Effector memory CD8-positive, alpha-beta T cell (primary cell): ENCODE results near the gene TNNT2.

ENCODE experiments used
- ATAC-seq: fragments of 150-1000 bp; cut with Tn5 transposase; replicated peaks from 2 replicates; pipeline ENCODE4 v1.10.0; 2021; ENCODE audit warnings: mild to moderate bottlenecking, moderate library complexity
- DNase-seq, 3 experiments: peaks; one replicate each; pipeline ENCODE4 v3.0.0; 2021
- H3K27ac Mint-ChIP-seq, 2 donors: one replicate each; pipeline ENCODE4 v1.8.0; 2022; ENCODE audit warnings: mild to moderate bottlenecking in 2 of 2, mixed read lengths in 2 of 2, moderate library complexity in 2 of 2
- H3K27me3 Mint-ChIP-seq, 2 donors: one replicate each; pipeline ENCODE4 v1.8.0; 2022; ENCODE audit warnings: mixed read lengths in 2 of 2
- H3K36me3 Mint-ChIP-seq: one replicate; pipeline ENCODE4 v1.8.0; 2022; ENCODE audit warnings: mild to moderate bottlenecking, moderate library complexity, mixed read lengths; ENCODE audit not compliant: insufficient read depth
- H3K4me1 Mint-ChIP-seq, 2 donors: one replicate each; pipeline ENCODE4 v1.8.0; 2022; ENCODE audit warnings: low read depth in 2 of 2, mixed read lengths in 2 of 2
- H3K4me3 Mint-ChIP-seq, 2 donors: one replicate each; pipeline ENCODE4 v1.8.0; 2022; ENCODE audit warnings: mild to moderate bottlenecking in 2 of 2, mixed read lengths in 2 of 2, moderate library complexity in 2 of 2
- H3K9me3 Mint-ChIP-seq, 2 donors: one replicate each; pipeline ENCODE4 v1.8.0; 2022; ENCODE audit warnings: mixed read lengths in 2 of 2

TNNT2 gene

DNA sequence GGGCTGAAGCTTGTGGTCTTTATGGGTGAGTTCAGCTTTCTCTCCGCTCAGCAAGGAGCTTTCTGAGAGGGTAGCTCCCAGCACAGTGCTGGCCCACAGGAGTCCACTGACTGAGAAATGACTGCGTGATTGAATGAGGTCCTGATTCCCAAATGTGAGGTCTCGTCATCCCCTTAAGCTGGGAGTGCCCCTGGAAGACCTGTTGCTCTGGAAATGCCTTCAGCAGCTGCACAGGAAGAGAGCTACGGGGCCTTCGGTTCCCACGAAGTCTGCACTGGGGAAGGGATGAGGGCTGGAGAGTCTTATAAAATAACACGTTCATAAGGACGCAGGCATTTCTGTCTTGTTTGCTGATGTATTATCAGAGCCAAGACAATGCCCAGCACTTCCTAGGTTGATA lies 14.0 kb downstream of the TNNT2 start:
- ATAC-seq (no peak), DNase-seq (no peak)
- Mint-ChIP-seq H3K4me3 (no peak overlapping the region), H3K36me3 (no peaks in the 10 kb centered on the region), H3K9me3 (no peaks in the 10 kb centered on the region), H3K27me3 (peaks cover 29 to 100% of the 10 kb centered on the region in 2 donors), H3K4me1 (no peaks in the 10 kb centered on the region), H3K27ac (no peak overlapping the region)

DNA sequence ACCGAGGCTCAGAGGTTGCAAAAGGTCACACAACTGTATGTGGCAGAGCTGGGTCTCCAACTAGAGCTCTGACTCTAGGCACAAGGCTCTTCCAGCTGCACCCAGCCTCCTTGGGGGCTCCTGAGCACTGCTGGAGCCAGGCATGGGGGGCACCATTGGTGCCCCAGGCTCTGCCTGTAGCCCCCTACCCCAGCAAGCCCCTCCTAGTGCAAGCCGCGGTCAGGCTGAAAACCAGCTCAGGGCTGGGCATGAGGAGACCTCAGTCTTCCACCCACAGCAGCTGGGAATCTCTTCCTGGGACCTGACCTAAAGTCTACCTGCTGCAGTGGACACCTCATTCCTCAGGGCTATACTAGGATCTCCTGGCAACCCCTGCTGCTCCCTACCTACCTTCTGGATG lies 14.6 kb downstream of the TNNT2 start:
- no peaks in the 10 kb centered on the region for H3K36me3 Mint-ChIP-seq
- no peak for DNase-seq
- H3K27ac Mint-ChIP-seq = no peak overlapping the region
- H3K9me3 Mint-ChIP-seq = no peaks in the 10 kb centered on the region
- H3K27me3 Mint-ChIP-seq = peaks cover 31 to 100% of the 10 kb centered on the region in 2 donors
- no peak overlapping the region for H3K4me3 Mint-ChIP-seq
- ATAC-seq = no peak
- no peaks in the 10 kb centered on the region for H3K4me1 Mint-ChIP-seq

DNA sequence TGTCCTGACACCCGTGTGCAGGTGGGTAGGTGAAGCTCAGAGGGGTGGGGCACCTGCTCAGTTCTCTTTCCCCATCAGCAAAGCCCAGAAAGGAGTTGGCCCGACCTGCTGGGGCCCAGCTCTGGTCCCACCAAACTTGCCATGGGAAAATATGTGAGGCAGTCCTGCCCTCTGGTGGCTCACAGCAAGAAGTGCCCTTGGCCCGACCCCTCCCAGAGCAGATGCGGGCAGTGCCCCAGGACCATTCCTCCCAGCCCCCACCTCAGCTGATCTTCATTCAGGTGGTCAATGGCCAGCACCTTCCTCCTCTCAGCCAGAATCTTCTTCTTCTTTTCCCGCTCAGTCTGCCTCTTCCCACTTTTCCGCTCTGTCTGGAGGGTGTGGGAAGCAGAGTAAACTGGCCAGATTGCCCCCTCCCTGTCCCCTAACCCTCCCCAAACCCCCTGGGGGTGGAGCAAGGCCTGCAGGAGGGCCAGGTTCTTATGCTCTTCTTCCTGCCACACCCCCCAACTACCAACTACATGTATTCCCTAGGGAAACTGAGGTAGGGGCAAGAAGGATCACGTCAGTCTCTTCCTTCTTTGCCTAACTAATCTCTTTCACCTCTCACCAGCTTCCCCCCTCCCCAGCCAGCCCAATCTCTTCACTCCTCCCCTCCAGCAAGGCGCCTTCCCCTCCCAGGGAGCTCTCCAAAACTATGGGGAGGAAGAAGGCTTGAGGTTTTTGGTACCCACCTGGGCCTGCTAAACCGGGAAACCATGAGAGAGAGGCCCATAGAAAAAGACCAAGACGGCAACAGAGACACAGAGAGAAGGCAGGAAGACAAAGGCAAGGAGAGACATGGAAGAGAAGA lies 15.6 kb downstream of the TNNT2 start:
- Mint-ChIP-seq H3K27me3 (peaks cover 24 to 98% of the 10 kb centered on the region in 2 donors), H3K4me3 (no peak overlapping the region), H3K9me3 (no peaks in the 10 kb centered on the region), H3K27ac (no peak overlapping the region), H3K4me1 (peaks cover 0 to 2% of the 10 kb centered on the region in 2 donors), H3K36me3 (no peaks in the 10 kb centered on the region)
- DNase-seq = no peak
- no peak for ATAC-seq

DNA sequence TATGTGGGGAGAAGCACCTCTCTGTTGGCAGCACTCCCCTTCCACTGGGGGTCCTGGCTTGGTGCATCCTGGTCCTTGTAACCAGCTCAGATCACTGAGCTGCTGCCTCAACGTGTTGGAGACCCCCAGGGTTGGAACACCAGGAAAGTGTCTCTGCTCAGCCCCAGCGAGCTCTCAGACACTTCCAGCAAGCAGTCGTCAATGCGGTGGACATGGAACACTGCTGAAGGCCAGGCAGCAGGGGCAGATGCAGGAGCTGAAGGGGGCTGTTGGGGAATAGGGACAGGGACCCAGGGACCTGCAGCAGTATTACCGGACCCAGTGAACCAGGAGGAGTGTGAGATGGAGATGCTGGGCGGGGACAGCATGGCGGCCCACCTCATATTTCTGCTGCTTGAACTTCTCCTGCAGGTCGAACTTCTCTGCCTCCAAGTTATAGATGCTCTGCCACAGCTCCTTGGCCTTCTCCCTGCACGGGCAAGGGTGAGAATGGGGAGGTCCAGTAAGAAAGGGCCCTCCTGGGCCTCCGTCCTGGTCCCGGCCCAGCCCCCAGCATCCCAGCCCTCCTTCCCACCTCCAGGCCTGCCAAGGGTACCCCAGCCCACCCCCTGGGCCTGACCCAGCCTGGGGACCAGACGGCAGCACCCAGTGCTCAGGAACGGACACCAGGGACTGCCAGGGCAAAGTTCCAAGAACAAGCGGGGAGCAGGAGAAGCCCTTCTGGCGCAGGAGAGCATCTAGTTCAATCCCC lies 16.4 kb downstream of the TNNT2 start:
- DNase-seq (no peak), ATAC-seq (no peak)
- peaks cover 0 to 2% of the 10 kb centered on the region in 2 donors for H3K4me1 Mint-ChIP-seq
- peaks cover 24 to 90% of the 10 kb centered on the region in 2 donors for H3K27me3 Mint-ChIP-seq
- H3K36me3 Mint-ChIP-seq = no peaks in the 10 kb centered on the region
- no peak overlapping the region for H3K4me3 Mint-ChIP-seq
- no peak overlapping the region for H3K27ac Mint-ChIP-seq
- no peaks in the 10 kb centered on the region for H3K9me3 Mint-ChIP-seq

DNA sequence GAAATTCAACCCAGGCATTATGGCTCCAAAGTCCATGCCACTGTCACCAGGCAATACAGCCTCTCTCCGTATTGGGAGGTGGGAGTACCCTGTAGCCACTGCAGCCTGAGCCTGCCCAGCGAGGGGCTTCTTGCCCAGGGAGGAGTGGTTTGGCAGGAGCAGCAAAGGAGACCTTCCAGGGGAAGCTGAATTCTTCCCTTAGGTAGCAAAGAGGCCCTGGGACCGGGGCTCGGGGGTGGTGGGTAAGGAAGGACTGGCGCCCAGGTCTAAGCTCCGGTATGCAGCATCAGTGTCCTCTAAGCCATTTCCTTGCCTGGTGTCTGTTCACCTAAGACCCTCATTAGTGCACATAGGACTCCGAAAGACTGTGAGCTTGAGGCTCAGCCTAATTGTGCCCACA lies 17.0 kb downstream of the TNNT2 start:
- no peak for DNase-seq
- Mint-ChIP-seq H3K36me3 (no peaks in the 10 kb centered on the region), H3K4me1 (peaks cover 0 to 2% of the 10 kb centered on the region in 2 donors), H3K27me3 (peaks cover 27 to 90% of the 10 kb centered on the region in 2 donors), H3K9me3 (no peaks in the 10 kb centered on the region), H3K4me3 (no peak overlapping the region), H3K27ac (no peak overlapping the region)
- ATAC-seq = no peak

DNA sequence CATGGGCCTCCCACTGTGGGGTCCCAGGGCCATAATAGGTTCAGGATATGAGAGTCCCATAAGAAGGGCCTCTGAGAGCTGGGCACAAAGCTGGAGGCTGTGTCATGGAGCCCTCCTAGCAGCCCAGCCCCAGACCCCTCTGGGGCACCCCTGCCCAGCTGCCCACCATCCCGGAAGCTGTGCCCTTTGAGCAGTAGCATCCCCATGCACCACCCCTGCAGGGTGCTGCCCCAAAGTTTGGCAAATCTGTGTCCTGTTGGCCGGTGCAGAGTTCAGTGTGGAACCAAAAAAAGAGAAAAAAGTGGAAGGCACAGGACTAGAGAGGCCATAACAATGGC lies 17.6 kb downstream of the TNNT2 start:
- DNase-seq (no peak), ATAC-seq (no peak)
- H3K9me3 Mint-ChIP-seq = no peaks in the 10 kb centered on the region
- H3K27ac Mint-ChIP-seq = no peak overlapping the region
- no peak overlapping the region for H3K4me3 Mint-ChIP-seq
- no peaks in the 10 kb centered on the region for H3K36me3 Mint-ChIP-seq
- H3K4me1 Mint-ChIP-seq = peaks cover 0 to 2% of the 10 kb centered on the region in 2 donors
- H3K27me3 Mint-ChIP-seq = peaks cover 31 to 90% of the 10 kb centered on the region in 2 donors

DNA sequence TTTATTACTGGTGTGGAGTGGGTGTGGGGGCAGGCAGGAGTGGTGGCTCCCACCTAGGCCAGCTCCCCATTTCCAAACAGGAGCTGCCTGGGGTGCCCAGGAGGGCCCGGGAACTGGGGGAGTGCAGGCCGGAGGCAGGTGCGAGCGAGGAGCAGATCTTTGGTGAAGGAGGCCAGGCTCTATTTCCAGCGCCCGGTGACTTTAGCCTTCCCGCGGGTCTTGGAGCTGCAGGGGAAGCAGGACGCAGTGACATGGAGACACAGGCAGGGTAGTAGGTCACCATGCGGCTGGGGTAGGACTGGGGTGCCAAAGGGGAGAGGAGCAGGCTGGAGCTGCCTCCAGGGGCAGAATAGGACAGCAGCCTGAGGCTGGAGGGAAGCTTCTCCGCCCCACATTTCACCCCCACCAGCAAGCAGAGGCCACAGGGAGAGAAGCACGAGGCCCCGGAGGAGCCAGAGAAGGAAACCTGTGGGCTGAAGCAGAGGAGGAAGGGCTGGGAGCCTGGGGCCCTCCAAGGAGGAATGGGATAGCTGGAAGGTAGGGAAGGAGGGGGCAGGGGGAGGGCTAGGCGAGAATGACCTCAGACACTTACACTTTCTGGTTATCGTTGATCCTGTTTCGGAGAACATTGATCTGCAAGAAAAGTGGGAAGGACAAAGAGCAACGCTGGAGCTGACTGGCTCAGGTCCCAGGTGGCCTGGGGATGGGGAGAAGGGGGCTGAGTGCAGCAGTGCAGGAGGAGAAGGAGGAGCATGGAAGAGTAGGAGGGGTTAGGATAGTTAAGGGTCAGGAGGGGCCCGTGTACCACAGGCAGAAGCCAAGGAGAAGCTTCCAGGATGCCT lies 18.2 kb downstream of the TNNT2 start:
- Mint-ChIP-seq H3K4me1 (peaks cover 0 to 2% of the 10 kb centered on the region in 2 donors), H3K9me3 (no peaks in the 10 kb centered on the region), H3K4me3 (no peak overlapping the region), H3K36me3 (no peaks in the 10 kb centered on the region), H3K27ac (no peak overlapping the region), H3K27me3 (peaks cover 36 to 90% of the 10 kb centered on the region in 2 donors)
- DNase-seq = no peak
- ATAC-seq = no peak

DNA sequence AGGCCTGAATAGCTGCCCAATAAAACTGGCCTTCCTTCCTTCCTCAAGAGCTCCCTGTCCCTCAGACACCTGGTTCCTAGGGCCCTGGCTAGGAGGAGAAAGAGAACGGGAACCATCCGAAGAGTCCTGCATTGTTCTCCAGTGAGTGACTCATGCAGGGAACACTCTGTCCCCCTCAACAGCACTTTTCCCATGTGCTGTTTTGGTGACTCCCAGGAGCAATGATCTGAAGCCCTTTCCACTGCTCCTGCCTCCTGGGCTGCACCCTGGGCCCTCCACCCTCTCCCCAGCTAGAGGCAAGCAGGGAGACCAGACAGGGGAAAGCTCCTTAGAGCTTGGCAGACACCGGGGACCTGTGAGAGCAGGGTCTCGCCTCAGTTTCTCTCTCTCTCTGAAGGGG lies 18.9 kb downstream of the TNNT2 start:
- ATAC-seq (no peak), DNase-seq (no peak)
- Mint-ChIP-seq H3K27me3 (peaks cover 40 to 86% of the 10 kb centered on the region in 2 donors), H3K4me3 (no peak overlapping the region), H3K27ac (no peak overlapping the region), H3K4me1 (peaks cover 0 to 2% of the 10 kb centered on the region in 2 donors), H3K36me3 (no peaks in the 10 kb centered on the region), H3K9me3 (no peaks in the 10 kb centered on the region)

DNA sequence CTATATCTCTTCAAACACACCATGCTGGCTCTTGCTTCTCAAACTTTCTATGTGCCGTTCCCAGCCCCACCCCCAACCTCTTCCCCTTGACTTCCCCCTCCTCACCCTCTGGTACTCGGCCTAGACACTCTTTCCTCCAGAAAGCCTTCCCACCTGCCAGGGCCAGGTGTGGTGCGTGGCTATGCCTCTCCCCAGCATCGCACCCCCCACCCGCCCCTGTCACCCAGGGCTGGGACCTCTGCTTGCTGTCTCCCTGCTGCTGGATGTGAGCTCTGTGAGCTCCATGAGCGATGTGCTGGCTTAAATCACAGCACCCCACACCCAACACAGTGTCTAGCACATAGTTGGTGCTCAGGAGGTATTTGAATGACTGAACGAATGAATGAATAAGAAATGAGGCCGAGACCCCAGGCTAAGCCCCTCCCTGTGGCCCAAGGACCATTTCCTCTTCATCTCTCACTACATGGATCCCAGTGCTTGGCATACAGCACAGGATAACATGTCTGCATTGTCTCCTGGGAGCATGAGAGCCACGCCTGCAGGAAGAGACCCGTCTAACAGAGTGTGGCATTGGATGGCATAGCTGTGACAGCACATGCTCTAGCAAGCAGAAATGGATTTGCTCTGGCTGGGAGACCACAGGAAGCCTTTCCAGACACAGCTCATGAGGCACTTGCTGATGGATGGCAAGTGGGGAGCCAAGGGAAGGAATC lies 19.7 kb downstream of the TNNT2 start:
- no peaks in the 10 kb centered on the region for H3K9me3 Mint-ChIP-seq
- H3K36me3 Mint-ChIP-seq = no peaks in the 10 kb centered on the region
- ATAC-seq = no peak
- peaks cover 38 to 78% of the 10 kb centered on the region in 2 donors for H3K27me3 Mint-ChIP-seq
- H3K4me1 Mint-ChIP-seq = peaks cover 0 to 2% of the 10 kb centered on the region in 2 donors
- no peak for DNase-seq
- H3K4me3 Mint-ChIP-seq = no peak overlapping the region
- H3K27ac Mint-ChIP-seq = no peak overlapping the region

DNA sequence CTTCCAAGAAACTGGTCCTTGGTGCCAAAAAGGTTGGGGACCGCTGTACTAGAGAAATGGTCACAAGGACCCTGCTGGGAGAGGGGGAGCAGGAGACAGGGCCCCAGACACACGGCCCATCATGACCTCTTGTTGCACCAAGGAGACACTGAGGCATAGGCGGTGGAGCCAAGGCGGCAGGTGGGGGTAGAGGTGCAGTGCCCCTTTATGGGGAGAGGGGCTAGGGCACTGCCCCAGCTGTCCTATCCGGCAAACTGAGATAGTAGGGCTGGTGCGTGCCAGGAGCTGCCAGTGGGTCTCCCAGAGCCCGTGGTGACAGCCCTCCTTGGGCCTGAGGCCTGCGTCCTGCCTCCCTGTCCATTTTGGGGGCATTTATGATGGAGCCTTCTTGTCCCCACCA lies 20.3 kb downstream of the TNNT2 start:
- DNase-seq (no peak), ATAC-seq (no peak)
- no peaks in the 10 kb centered on the region for H3K9me3 Mint-ChIP-seq
- peaks cover 0 to 2% of the 10 kb centered on the region in 2 donors for H3K4me1 Mint-ChIP-seq
- no peak overlapping the region for H3K4me3 Mint-ChIP-seq
- H3K27ac Mint-ChIP-seq = no peak overlapping the region
- H3K27me3 Mint-ChIP-seq = peaks cover 38 to 72% of the 10 kb centered on the region in 2 donors
- H3K36me3 Mint-ChIP-seq = no peaks in the 10 kb centered on the region

DNA sequence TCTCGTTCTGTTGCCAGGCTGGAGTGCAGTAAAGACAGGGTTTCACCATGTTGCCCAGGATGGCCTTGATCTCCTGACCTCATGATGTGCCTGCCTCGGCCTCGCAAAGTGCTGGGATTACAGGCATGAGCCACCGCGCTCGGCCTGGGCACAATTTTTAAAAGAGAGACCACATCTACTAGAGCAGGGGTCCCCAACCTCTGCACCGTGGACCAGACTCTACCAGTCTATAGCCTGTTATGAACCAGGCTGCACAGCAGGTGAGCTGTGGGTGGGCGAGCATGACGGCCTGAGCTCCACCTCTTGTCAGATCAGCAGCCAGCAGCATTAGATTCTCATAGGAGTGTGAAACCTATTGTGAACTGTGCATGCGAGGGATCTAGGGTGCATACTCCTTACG lies 20.8 kb downstream of the TNNT2 start:
- DNase-seq (no peak), ATAC-seq (no peak)
- no peak overlapping the region for H3K27ac Mint-ChIP-seq
- no peak overlapping the region for H3K4me3 Mint-ChIP-seq
- no peaks in the 10 kb centered on the region for H3K9me3 Mint-ChIP-seq
- H3K4me1 Mint-ChIP-seq = peaks cover 0 to 2% of the 10 kb centered on the region in 2 donors
- no peaks in the 10 kb centered on the region for H3K36me3 Mint-ChIP-seq
- H3K27me3 Mint-ChIP-seq = peaks cover 39 to 67% of the 10 kb centered on the region in 2 donors

DNA sequence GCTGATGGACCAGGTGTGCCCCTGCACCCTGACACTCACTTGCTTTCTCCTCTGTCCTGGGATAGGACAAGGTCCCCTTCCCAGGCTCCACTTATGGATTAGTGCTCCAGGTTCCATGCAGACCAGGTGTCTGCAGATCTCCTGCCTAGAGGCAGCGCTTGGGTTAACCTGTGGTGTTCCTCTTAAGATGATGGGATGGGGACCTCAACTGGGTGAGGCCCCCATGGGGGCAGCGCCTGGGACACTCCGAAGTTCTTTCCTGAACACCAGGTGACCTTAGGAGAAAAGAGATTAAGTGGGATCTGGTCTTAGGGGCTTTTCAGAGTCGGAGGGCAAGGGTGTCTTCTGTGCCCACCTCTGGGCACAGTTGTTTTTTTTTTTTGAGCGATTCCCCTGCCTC lies 21.2 kb downstream of the TNNT2 start:
- ATAC-seq = no peak
- peaks cover 0 to 2% of the 10 kb centered on the region in 2 donors for H3K4me1 Mint-ChIP-seq
- H3K36me3 Mint-ChIP-seq = no peaks in the 10 kb centered on the region
- H3K27me3 Mint-ChIP-seq = peaks cover 44 to 66% of the 10 kb centered on the region in 2 donors
- H3K27ac Mint-ChIP-seq = no peak overlapping the region
- no peak for DNase-seq
- H3K4me3 Mint-ChIP-seq = no peak overlapping the region
- H3K9me3 Mint-ChIP-seq = no peaks in the 10 kb centered on the region

DNA sequence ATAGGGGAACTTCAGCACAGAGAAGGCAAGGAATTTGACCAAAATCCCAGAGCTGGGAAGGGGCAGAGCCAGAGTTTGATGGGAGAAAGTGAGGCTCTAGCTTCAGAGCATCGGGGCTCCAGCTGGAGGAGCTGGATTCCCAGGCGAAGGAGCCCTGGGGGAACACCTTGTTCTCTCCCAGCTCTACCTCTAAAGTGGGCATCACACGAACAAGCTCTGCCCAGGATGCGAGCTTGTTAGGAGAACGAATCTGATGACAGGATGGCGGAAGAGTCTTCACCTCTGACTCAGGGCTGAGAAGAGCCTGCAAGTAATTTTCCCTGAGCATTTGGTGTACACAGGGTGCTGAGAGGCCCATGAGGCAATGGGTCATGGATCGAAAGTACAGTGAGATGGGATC lies 22.0 kb downstream of the TNNT2 start:
- no peak overlapping the region for H3K4me3 Mint-ChIP-seq
- peaks cover 49 to 65% of the 10 kb centered on the region in 2 donors for H3K27me3 Mint-ChIP-seq
- no peaks in the 10 kb centered on the region for H3K36me3 Mint-ChIP-seq
- H3K9me3 Mint-ChIP-seq = no peaks in the 10 kb centered on the region
- no peak for ATAC-seq
- no peak for DNase-seq
- peaks cover 0 to 2% of the 10 kb centered on the region in 2 donors for H3K4me1 Mint-ChIP-seq
- no peak overlapping the region for H3K27ac Mint-ChIP-seq
